ENCODE data around the gene PPP1R13B.

DNA sequence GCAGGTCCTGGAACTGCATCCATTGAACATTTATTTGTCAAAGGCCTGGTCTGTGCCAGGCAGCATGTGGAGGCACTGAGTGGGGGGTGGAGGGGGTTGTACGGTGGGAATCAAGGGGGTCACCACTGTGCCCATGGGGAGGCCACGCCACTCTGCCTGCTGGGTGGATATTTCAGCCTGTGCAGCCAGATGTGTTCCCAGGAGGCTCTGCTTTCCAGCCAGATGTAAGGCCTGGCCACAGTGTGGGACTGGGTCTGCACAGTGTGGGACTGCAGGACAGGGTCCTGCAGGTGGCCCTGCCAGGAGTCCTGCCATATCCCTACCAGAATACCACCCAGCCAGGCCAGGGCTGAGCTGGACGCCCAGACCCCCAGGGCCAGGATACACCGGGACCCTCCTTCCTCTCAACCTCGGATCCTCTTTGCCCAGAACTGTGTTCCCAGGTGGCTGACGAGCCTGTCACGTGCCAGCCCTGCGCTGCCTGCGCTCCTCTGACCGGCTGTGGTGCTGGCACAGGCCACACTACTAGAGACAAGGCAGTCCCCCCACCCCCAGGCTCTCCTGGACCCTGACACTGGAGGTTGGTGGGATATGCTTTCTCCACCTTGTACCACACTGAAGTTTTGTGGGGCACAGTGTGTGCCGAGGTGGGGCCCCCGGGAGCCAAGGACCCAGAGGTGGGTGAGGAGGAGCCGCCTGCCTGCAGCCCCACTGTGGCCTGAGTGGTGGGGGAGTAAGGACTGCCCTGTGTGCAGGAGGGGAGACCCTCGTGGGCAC is 149.6 kb downstream of the PPP1R13B start:
- TF ChIP-seq ESRRA (IDR thresholded peaks at IDR 0.05; ENCODE audit: borderline replicate concordance, low read length), result no peak
- TF ChIP-seq, protein P1, sequence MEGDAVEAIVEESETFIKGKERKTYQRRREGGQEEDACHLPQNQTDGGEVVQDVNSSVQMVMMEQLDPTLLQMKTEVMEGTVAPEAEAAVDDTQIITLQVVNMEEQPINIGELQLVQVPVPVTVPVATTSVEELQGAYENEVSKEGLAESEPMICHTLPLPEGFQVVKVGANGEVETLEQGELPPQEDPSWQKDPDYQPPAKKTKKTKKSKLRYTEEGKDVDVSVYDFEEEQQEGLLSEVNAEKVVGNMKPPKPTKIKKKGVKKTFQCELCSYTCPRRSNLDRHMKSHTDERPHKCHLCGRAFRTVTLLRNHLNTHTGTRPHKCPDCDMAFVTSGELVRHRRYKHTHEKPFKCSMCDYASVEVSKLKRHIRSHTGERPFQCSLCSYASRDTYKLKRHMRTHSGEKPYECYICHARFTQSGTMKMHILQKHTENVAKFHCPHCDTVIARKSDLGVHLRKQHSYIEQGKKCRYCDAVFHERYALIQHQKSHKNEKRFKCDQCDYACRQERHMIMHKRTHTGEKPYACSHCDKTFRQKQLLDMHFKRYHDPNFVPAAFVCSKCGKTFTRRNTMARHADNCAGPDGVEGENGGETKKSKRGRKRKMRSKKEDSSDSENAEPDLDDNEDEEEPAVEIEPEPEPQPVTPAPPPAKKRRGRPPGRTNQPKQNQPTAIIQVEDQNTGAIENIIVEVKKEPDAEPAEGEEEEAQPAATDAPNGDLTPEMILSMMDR (IDR thresholded peaks at IDR 0.05), result no peak
- no peak for TF ChIP-seq JUNB (IDR thresholded peaks at IDR 0.05)
- TF ChIP-seq, protein P2, sequence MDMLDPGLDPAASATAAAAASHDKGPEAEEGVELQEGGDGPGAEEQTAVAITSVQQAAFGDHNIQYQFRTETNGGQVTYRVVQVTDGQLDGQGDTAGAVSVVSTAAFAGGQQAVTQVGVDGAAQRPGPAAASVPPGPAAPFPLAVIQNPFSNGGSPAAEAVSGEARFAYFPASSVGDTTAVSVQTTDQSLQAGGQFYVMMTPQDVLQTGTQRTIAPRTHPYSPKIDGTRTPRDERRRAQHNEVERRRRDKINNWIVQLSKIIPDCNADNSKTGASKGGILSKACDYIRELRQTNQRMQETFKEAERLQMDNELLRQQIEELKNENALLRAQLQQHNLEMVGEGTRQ (IDR thresholded peaks at IDR 0.05), result no peak

Data from A549 (cell line).